ENCODE data around the gene ERF. TPM values are rescaled to one million over a fixed set of nuclear protein-coding genes. Genes with fewer than 3 reads are reported as not detected.
A peak's percentile ranks its signal among the peaks of the same experiment; 100 is the strongest.

ERF gene
- total and polyA plus RNA-seq, 4 donors, result 8.7 to 21.0 (median 13.8) TPM

DNA sequence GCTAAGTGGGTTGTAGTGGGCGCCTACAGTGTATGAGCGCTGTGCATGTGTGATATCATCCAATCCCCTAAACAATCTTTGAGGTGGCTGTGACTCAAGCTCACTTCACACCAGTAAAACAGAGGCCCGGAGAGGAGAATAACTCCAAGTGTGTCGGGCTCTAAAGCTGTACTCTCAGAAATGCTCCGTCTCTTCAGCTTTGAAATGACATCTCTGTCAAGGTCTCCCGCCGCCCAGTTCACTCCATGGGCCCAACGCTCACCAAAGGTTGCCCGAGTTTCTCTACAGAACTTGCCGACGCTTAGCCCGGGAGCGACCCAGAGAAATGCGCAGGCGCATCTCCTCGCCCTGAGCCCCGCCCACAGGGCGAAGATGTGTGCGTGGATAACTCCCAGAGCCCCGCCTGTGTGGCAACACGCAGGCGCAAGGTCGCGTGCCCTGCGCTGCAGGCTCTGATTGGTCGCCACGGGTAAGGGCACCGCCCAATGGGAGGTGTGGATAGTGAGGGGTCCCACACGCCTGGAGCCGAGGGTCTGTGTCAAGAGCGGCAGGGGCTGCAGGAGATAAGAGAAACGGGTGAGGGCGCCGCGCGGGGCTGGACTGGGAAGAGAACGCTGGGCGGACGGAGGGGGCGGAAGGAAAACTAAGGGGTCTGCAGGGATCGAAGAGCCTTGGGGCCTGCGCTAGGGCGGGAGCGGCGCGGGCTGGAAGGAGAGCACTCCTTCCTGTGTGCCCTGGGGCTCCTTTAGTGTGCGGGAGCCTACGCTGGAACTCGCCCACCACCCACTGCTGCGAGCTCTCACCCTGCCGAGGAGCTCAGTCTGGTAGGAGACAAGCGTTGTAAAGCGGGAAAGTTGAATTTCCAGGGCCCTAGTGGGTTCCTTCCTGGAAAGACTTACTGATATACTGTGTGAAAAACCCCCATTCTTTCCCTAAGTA, 34.8 kb downstream of the ERF start, which contains the start of gene ZNF526:
TSS of gene ZNF526 (plus strand) at position 501 of the 939 bp plus-strand sequence. CDS start 4,092 bp downstream, outside the sequence.
- WGBS, result 1% methylated on average over 53 of the region's 53 CpGs
- DNase-seq (ENCODE audit: low spot score), result peak; percentile 97
- Histone ChIP-seq H3K36me3 (ENCODE audit: control insufficient read depth in 4 of 4, insufficient read depth in 3 of 4, low read depth in 1 of 4, low read length in 3 of 4) (peaks cover 0 to 10% (median 5%) of the 10 kb centered on the region in 4 donors), H3K9ac (ENCODE audit: low read depth in 1 of 2, low read length in 2 of 2) (peak within 1 kb of the TSS; percentile 10 to 57), H3K4me1 (ENCODE audit: control insufficient read depth in 4 of 4, insufficient read depth in 4 of 4, low read length in 3 of 4) (peaks cover 19 to 37% (median 29%) of the 10 kb centered on the region in 4 donors), H3K27me3 (ENCODE audit: control insufficient read depth in 4 of 4, insufficient read depth in 4 of 4, low read length in 3 of 4) (no peaks in the 10 kb centered on the region), H3K27ac (ENCODE audit: low read depth in 1 of 2, low read length in 2 of 2) (peak within 1 kb of the TSS; percentile 68 to 80), H3K9me3 (ENCODE audit: control insufficient read depth in 4 of 4, low read length in 3 of 4) (no peaks in the 10 kb centered on the region), H3K4me3 (ENCODE audit: low read depth in 1 of 3, low read length in 3 of 3) (peak within 1 kb of the TSS; percentile 51 to 98 (median 72))
- TF ChIP-seq ZBTB33 (IDR thresholded peaks at IDR 0.05) (no peak), FOXA1 (IDR thresholded peaks at IDR 0.05) (no peak), REST (IDR thresholded peaks at IDR 0.05) (peak; percentile 53), RXRA (IDR thresholded peaks at IDR 0.05) (peak; percentile 62 to 88), HNF4G (IDR thresholded peaks at IDR 0.05) (no peak), HNF4A (conservative IDR thresholded peaks at IDR 0.05) (peak in 1 of 2 donors; percentile 28), YY1 (IDR thresholded peaks at IDR 0.05) (peak; percentile 25), SP1 (IDR thresholded peaks at IDR 0.05) (peak; percentile 94), GABPA (IDR thresholded peaks at IDR 0.05 in 1 of 2, conservative IDR thresholded peaks at IDR 0.05 in 1 of 2) (peak in 1 of 2 donors; percentile 28), NR2F2 (IDR thresholded peaks at IDR 0.05) (no peak), JUND (IDR thresholded peaks at IDR 0.05) (no peak)
- TF ChIP-seq, protein P1, sequence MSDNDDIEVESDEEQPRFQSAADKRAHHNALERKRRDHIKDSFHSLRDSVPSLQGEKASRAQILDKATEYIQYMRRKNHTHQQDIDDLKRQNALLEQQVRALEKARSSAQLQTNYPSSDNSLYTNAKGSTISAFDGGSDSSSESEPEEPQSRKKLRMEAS (IDR thresholded peaks at IDR 0.05), result no peak

DNA sequence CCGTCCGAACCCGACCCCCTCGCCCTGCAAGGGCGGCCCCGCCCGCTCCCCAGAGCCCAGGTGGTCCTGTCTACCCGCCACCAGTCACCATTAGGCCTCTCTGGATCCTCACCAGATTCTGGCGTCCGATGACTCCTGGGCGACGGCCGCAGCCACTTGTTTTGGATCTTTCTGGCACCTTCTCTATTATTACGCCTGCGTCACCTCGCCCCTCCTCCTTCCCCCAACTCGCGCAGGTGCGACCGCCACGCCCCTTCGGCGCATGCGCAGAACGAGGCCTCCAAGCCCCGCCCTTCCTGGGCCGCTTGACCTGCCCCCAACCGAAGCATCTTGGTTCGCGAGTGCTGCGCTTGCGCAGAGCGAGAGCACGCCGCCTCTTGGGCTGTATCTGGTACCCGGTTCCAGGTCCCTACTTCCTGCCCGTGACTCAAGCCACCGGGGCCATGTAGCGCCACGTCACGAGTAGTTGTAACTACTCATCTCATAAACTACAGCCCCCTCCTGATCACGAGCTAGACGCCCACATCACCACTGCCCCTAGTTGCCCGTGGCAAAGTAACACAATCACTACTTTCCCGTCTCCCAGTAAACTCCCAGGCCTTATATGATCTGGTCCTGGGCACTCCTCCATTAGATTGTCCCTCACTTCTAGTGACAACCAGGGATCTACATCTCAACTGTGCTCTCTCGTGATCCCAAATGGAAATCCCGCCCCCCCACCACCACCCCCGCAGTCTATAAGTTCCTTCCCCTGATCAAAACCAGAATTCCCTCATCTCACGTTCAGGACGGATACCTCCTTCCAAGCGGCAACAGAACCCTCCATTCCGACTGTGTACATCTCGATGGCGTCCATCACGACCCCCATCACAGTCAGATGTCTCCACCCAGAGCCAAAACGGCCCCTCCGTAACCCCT, 37.1 kb downstream of the ERF start, which contains the start of gene DEDD2:
TSS of gene DEDD2 (minus strand) at position 158 of the 918 bp plus-strand sequence. CDS start 670 bp downstream, outside the sequence.
- peak; percentile 99 for DNase-seq (ENCODE audit: low spot score)
- Histone ChIP-seq H3K4me1 (ENCODE audit: control insufficient read depth in 4 of 4, insufficient read depth in 4 of 4, low read length in 3 of 4) (peaks cover 19 to 37% (median 29%) of the 10 kb centered on the region in 4 donors), H3K4me3 (ENCODE audit: low read depth in 1 of 3, low read length in 3 of 3) (peak within 1 kb of the TSS; percentile 75 to 80 (median 79)), H3K9ac (ENCODE audit: low read depth in 1 of 2, low read length in 2 of 2) (peak within 1 kb of the TSS; percentile 90 to 98), H3K27ac (ENCODE audit: low read depth in 1 of 2, low read length in 2 of 2) (peak within 1 kb of the TSS; percentile 94 to 96), H3K36me3 (ENCODE audit: control insufficient read depth in 4 of 4, insufficient read depth in 3 of 4, low read depth in 1 of 4, low read length in 3 of 4) (peaks cover 2 to 7% (median 7%) of the 10 kb centered on the region in 4 donors), H3K27me3 (ENCODE audit: control insufficient read depth in 4 of 4, insufficient read depth in 4 of 4, low read length in 3 of 4) (no peaks in the 10 kb centered on the region), H3K9me3 (ENCODE audit: control insufficient read depth in 4 of 4, low read length in 3 of 4) (no peaks in the 10 kb centered on the region)
- 20% methylated on average over 57 of the region's 57 CpGs for WGBS
- TF ChIP-seq, protein P2, sequence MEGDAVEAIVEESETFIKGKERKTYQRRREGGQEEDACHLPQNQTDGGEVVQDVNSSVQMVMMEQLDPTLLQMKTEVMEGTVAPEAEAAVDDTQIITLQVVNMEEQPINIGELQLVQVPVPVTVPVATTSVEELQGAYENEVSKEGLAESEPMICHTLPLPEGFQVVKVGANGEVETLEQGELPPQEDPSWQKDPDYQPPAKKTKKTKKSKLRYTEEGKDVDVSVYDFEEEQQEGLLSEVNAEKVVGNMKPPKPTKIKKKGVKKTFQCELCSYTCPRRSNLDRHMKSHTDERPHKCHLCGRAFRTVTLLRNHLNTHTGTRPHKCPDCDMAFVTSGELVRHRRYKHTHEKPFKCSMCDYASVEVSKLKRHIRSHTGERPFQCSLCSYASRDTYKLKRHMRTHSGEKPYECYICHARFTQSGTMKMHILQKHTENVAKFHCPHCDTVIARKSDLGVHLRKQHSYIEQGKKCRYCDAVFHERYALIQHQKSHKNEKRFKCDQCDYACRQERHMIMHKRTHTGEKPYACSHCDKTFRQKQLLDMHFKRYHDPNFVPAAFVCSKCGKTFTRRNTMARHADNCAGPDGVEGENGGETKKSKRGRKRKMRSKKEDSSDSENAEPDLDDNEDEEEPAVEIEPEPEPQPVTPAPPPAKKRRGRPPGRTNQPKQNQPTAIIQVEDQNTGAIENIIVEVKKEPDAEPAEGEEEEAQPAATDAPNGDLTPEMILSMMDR (IDR thresholded peaks at IDR 0.05; ENCODE audit: low read depth, low read length, missing input control), result no peak
- TF ChIP-seq EGR1 (IDR thresholded peaks at IDR 0.05; ENCODE audit: low read depth in 2 of 2) (no peak), RAD21 (IDR thresholded peaks at IDR 0.05) (no peak), TAF1 (conservative IDR thresholded peaks at IDR 0.05) (no peak), YY1 (IDR thresholded peaks at IDR 0.05) (peak; percentile 92), FOXA1 (IDR thresholded peaks at IDR 0.05) (no peak), JUND (IDR thresholded peaks at IDR 0.05) (no peak)
- TF ChIP-seq, protein P3, sequence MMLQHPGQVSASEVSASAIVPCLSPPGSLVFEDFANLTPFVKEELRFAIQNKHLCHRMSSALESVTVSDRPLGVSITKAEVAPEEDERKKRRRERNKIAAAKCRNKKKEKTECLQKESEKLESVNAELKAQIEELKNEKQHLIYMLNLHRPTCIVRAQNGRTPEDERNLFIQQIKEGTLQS (IDR thresholded peaks at IDR 0.05), result no peak

Measured in liver (tissue), 9 donors.